Smooth muscle cell of the brain vasculature (primary cell): ENCODE measurements around the gene DLX3.

Experiments used
- DNase-seq: peaks from one replicate; pipeline ENCODE4 v3.0.0-alpha.2; 2012; ENCODE audit warnings: low read depth, low spot score

Gene DLX3

GRCh38 chr17:49958723-49959122, 36.3 kb downstream of the DLX3 start:
- DNase-seq = no peak

- DNase-seq = no peak
These were observed 37.7 kb downstream of the DLX3 start for GRCh38 chr17:49957350-49957749.

- no peak for DNase-seq
These were observed 38.2 kb downstream of the DLX3 start for GRCh38 chr17:49956780-49957179.

GRCh38 chr17:49955157-49955556, 39.9 kb downstream of the DLX3 start:
- DNase-seq = no peak

- peak; percentile 13 for DNase-seq
These were observed 42.0 kb downstream of the DLX3 start for GRCh38 chr17:49952912-49953497.

GRCh38 chr17:49952209-49952911, 42.7 kb downstream of the DLX3 start:
- DNase-seq = peak; percentile 33

GRCh38 chr17:49951362-49952082, 43.5 kb downstream of the DLX3 start:
- peak; percentile 17 for DNase-seq

GRCh38 chr17:49949634-49950033, 45.4 kb downstream of the DLX3 start:
- no peak for DNase-seq

GRCh38 chr17:49946964-49947584, 48.0 kb downstream of the DLX3 start:
- DNase-seq = no peak

- no peak for DNase-seq
These were observed 48.8 kb downstream of the DLX3 start for GRCh38 chr17:49946208-49946607.

GRCh38 chr17:49944273-49944870, 50.7 kb downstream of the DLX3 start:
- DNase-seq = no peak

GRCh38 chr17:49942947-49943346, 52.1 kb downstream of the DLX3 start:
- DNase-seq = no peak

- no peak for DNase-seq
These were observed 53.6 kb downstream of the DLX3 start for GRCh38 chr17:49941427-49941826.
